Measurements from ENCODE around the gene STARD10. TPM values are rescaled to one million over a fixed set of nuclear protein-coding genes. Genes with fewer than 3 reads are reported as not detected.

STARD10 gene
- polyA plus RNA-seq, 2 of the 4 experiments (the other 2 are of a cell fraction): 21.2 to 23.2 TPM

DNA sequence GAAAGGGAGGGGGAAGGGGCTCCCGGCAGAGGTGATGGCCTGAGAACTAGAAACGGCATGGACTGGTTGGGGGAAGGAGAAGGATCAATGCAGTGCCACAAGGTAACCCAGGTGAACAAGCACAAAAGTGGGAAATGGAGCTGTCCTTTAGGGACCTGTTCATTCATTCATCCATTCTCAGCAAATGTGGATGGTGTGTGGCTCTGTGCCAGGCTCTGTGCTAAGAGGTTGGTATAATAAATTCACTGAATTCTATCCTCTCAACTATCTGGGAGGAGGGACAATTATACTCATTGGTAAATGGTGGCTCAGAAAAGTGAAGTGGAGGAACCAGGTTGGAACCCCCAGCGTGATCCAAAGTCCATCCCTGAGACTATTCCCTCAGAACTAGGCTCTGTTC lies 23.0 kb downstream of the STARD10 start:
- no peak overlapping the region for H3K4me3 ChIP-seq
- no peaks in the 10 kb centered on the region for H3K9me3 ChIP-seq
- DNase-seq (ENCODE audit: low read depth in 1 of 2, low spot score in 1 of 2): no peak
- FAIRE-seq: no peak
- ChIA-PET POLR2A (interaction anchor here (0.5 kb wide), 1 partner anchor 9 kb away, joined by 4 read pairs; no protein-coding TSS in a partner anchor), CTCF (interaction anchor here (0.5 to 2.4 kb wide), 4 partner anchors 17 to 24 kb away, joined by 3 to 11 read pairs (median 4); partner anchors contain the start of gene STARD10)
- H3K4me2 ChIP-seq: no peak overlapping the region
- peaks cover 7% of the 10 kb centered on the region; the same call in 2 of the 3 replicates for H3K4me1 ChIP-seq
- no peak overlapping the region for H3K27ac ChIP-seq
- ATAC-seq: no peak
- 84% methylated on average over 3 of the region's 3 CpGs for WGBS (ENCODE audit: missing lambda C conversion rate)
- TF ChIP-seq NR3C1 (IDR thresholded peaks at IDR 0.05) (no peak), TP53 (CRISPR knock-in tag; IDR thresholded peaks at IDR 0.05) (no peak), FOSL2 (IDR thresholded peaks at IDR 0.05) (no peak), FOSL2 (CRISPR knock-in tag; IDR thresholded peaks at IDR 0.05) (no peak), KDM1A (IDR thresholded peaks at IDR 0.05; ENCODE audit: low read depth) (no peak), HDAC2 (IDR thresholded peaks at IDR 0.05) (no peak), GATA3 (IDR thresholded peaks at IDR 0.05; ENCODE audit: borderline replicate concordance) (no peak), JUN (IDR thresholded peaks at IDR 0.05) (no peak), NPAS2 (CRISPR knock-in tag; IDR thresholded peaks at IDR 0.05; ENCODE audit: borderline replicate concordance) (no peak), PBX3 (IDR thresholded peaks at IDR 0.05) (no peak), RNF2 (IDR thresholded peaks at IDR 0.05; ENCODE audit: borderline replicate concordance, low read depth) (no peak), HMGXB4 (CRISPR knock-in tag; IDR thresholded peaks at IDR 0.05; ENCODE audit: borderline replicate concordance) (no peak), KDM5A (IDR thresholded peaks at IDR 0.05) (no peak)
- TF ChIP-seq, protein P1, sequence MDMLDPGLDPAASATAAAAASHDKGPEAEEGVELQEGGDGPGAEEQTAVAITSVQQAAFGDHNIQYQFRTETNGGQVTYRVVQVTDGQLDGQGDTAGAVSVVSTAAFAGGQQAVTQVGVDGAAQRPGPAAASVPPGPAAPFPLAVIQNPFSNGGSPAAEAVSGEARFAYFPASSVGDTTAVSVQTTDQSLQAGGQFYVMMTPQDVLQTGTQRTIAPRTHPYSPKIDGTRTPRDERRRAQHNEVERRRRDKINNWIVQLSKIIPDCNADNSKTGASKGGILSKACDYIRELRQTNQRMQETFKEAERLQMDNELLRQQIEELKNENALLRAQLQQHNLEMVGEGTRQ (IDR thresholded peaks at IDR 0.05): no peak
- TF ChIP-seq, protein P2, sequence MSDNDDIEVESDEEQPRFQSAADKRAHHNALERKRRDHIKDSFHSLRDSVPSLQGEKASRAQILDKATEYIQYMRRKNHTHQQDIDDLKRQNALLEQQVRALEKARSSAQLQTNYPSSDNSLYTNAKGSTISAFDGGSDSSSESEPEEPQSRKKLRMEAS (IDR thresholded peaks at IDR 0.05): no peak

DNA sequence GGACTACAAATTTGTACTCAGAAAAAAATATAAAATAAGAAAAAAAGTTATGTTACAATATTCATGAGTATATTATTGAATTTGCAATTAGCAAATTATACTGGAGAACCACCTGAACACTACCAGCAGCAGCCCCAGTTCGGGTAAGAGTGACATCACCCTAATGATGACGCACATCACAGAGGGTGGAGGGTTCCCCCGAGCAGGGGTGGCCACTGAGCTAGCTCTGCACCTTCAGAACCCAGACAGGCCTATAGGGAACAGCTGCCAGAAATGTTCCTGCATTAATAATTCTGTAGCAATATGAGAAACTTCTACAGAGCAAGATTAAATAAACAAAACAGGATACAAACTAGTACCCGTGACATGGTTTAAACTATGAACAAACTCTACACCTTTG lies 24.2 kb downstream of the STARD10 start:
- DNase-seq (ENCODE audit: low read depth in 1 of 2, low spot score in 1 of 2) (no peak), ATAC-seq (no peak), FAIRE-seq (no peak)
- TF ChIP-seq, protein P1 (IDR thresholded peaks at IDR 0.05): no peak
- no peak overlapping the region for H3K27ac ChIP-seq
- no peak overlapping the region for H3K4me2 ChIP-seq
- ChIA-PET CTCF (interaction anchor here (1.0 to 1.2 kb wide), 2 partner anchors 23 to 44 kb away, joined by 3 to 4 read pairs; partner anchors contain the start of gene ATG16L2), POLR2A (no interaction called here)
- no peak overlapping the region for H3K4me3 ChIP-seq
- H3K4me1 ChIP-seq: peaks cover 7% of the 10 kb centered on the region; the same call in 2 of the 3 replicates
- WGBS (ENCODE audit: missing lambda C conversion rate): 71% methylated on average over 4 of the region's 4 CpGs
- no peaks in the 10 kb centered on the region for H3K9me3 ChIP-seq

DNA sequence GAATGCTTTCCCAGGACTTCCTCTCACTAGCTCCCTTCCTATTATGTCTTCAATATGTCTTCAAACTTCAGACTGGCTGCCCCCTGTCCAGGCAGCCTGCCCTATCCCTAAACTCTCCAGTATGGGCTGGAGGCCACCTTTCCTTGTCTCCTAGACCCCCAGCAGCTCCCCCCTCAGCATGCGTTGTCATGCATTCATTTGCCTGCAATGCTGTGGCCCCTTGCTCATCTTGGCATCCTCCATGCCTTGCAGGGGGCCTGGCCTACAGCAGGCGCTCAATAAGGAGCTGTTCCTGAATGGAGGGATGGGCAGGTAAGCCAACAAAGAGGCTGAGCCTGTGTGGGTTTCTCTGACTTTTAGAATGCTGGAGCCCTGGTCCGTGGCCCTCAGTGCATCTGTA lies 25.3 kb downstream of the STARD10 start:
- ATAC-seq: no peak
- Histone ChIP-seq H3K9me3 (no peaks in the 10 kb centered on the region), H3K4me3 (no peak overlapping the region), H3K4me1 (peaks cover 7% of the 10 kb centered on the region; the same call in 2 of the 3 replicates), H3K4me2 (no peak overlapping the region), H3K27ac (no peak overlapping the region)
- TF ChIP-seq SREBF2 (IDR thresholded peaks at IDR 0.05): no peak
- no peak for TF ChIP-seq RARB (CRISPR knock-in tag; IDR thresholded peaks at IDR 0.05)
- TF ChIP-seq BCL3 (IDR thresholded peaks at IDR 0.05): no peak
- no peak for TF ChIP-seq GATA3 (IDR thresholded peaks at IDR 0.05; ENCODE audit: borderline replicate concordance)
- TF ChIP-seq, protein P3, sequence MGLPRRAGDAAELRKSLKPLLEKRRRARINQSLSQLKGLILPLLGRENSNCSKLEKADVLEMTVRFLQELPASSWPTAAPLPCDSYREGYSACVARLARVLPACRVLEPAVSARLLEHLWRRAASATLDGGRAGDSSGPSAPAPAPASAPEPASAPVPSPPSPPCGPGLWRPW (IDR thresholded peaks at IDR 0.05): no peak
- TF ChIP-seq HDAC2 (IDR thresholded peaks at IDR 0.05): no peak
- TF ChIP-seq FOSB (CRISPR knock-in tag; IDR thresholded peaks at IDR 0.05): no peak
- no peak for TF ChIP-seq MAFK (IDR thresholded peaks at IDR 0.05; ENCODE audit: partially characterized antibody)
- TF ChIP-seq ESRRA (IDR thresholded peaks at IDR 0.05; ENCODE audit: borderline replicate concordance, low read length): no peak
- TF ChIP-seq FOSL2 (IDR thresholded peaks at IDR 0.05): no peak
- TF ChIP-seq FOSL2 (CRISPR knock-in tag; IDR thresholded peaks at IDR 0.05): no peak
- WGBS (ENCODE audit: missing lambda C conversion rate): 82% methylated on average over 3 of the region's 3 CpGs
- no peak for DNase-seq (ENCODE audit: low read depth in 1 of 2, low spot score in 1 of 2)
- no peak for FAIRE-seq
- ChIA-PET POLR2A (no interaction called here), CTCF (interaction anchor here (0.7 to 3.3 kb wide), 3 partner anchors 26 to 521 kb away, joined by 3 to 20 read pairs (median 4); partner anchors contain the start of gene STARD10)
